Neural crest cell (in vitro differentiated cells): ENCODE results near the gene TFCP2. TPM values are rescaled to one million over a fixed set of nuclear protein-coding genes. Genes with fewer than 3 reads are reported as not detected.

ENCODE experiments used
- DNase-seq: peaks from one replicate; pipeline ENCODE4 v3.0.0; 2021; ENCODE audit warnings: low read depth, mixed read lengths, low spot score
- H3K27ac Mint-ChIP-seq: one replicate; pipeline ENCODE4 v1.8.0; 2021; ENCODE audit warnings: mild to moderate bottlenecking, mixed read lengths; ENCODE audit not compliant: unreplicated experiment
- H3K27me3 Mint-ChIP-seq: 2 replicates; pipeline ENCODE4 v1.8.0; 2021; ENCODE audit warnings: low read depth, mild to moderate bottlenecking, mixed read lengths
- H3K36me3 Mint-ChIP-seq: 2 replicates; pipeline ENCODE4 v1.8.0; 2021; ENCODE audit warnings: low read depth, mild to moderate bottlenecking, mixed read lengths
- H3K4me1 Mint-ChIP-seq: 2 replicates; pipeline ENCODE4 v1.8.0; 2021; ENCODE audit warnings: mixed read lengths
- H3K4me3 Mint-ChIP-seq: one replicate; pipeline ENCODE4 v1.8.0; 2021; ENCODE audit warnings: mild to moderate bottlenecking, mixed read lengths
- H3K9me3 Mint-ChIP-seq: 2 replicates; pipeline ENCODE4 v1.8.0; 2021; ENCODE audit warnings: mixed read lengths
- total RNA-seq: library from RNA; stranded (reverse); gene quantifications from 2 replicates; pipeline ENCODE4 v1.2.1, GENCODE V29; 2021
- TF ChIP-seq, protein P1 (sequence below): fragments of 200-600 bp; sonication (generic); conservative IDR thresholded peaks from 2 replicates; pipeline ENCODE4 v1.5.0; 2021; ENCODE audit warnings: antibody characterized with exemption, mild to moderate bottlenecking

TFCP2 gene
- total RNA-seq, 1 donor from 2014 or later: 28.8 TPM

DNA sequence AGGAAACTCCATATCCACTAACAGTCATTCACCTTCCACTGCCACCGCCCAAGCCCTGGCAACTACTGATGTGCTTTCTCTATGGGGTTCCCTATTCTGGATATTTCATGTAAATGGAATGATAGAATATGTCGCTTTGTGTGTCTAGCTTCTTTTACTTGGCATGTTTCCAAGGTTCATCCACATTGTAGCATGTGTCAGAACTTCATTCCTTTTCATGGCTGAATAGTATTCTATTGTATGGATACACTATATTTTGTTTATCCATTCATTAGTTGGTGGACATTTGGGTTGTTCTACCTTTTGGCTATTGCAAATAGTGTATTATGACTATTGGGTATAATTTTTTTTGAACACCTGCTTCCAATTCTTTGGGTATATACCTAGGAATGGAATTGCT is 36.3 kb upstream of the TFCP2 start:
- Mint-ChIP-seq H3K36me3 (no peaks in the 10 kb centered on the region), H3K4me3 (no peak overlapping the region), H3K27me3 (no peaks in the 10 kb centered on the region), H3K9me3 (no peaks in the 10 kb centered on the region), H3K27ac (no peak overlapping the region), H3K4me1 (peaks cover 7% of the 10 kb centered on the region)
- DNase-seq: no peak
- TF ChIP-seq, protein P1, sequence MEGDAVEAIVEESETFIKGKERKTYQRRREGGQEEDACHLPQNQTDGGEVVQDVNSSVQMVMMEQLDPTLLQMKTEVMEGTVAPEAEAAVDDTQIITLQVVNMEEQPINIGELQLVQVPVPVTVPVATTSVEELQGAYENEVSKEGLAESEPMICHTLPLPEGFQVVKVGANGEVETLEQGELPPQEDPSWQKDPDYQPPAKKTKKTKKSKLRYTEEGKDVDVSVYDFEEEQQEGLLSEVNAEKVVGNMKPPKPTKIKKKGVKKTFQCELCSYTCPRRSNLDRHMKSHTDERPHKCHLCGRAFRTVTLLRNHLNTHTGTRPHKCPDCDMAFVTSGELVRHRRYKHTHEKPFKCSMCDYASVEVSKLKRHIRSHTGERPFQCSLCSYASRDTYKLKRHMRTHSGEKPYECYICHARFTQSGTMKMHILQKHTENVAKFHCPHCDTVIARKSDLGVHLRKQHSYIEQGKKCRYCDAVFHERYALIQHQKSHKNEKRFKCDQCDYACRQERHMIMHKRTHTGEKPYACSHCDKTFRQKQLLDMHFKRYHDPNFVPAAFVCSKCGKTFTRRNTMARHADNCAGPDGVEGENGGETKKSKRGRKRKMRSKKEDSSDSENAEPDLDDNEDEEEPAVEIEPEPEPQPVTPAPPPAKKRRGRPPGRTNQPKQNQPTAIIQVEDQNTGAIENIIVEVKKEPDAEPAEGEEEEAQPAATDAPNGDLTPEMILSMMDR: no peak

DNA sequence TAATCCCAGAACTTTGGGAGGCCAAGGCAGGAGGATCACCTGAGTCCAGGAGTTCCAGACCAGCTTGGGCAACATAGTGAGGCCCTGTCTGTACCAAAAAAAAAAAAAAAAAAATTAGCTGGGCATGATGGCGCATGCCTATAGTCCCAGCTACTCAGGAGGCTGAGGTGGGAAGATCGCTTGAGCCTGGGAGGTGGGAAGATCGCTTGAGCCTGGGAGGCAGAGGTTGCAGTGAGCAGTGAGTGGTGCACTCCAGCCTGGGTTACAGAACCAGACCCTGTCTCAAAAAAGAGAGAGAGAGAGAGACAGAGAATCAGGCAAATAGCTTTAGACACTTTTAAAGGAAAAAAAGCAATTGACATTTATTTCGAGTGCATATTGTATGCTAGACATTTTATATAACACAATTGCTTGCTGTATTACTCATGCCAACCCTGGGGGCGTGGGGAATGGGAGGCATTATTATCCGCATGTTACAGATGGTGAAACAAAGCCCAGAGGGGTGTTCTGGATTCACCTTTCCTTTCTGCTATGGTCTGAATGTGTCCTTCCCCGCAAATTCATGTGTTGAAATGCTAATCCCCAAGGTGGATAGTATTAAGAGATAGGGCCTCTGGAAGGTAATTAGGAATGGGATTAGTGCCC is 35.2 kb upstream of the TFCP2 start:
- no peaks in the 10 kb centered on the region for H3K36me3 Mint-ChIP-seq
- no peak overlapping the region for H3K27ac Mint-ChIP-seq
- H3K9me3 Mint-ChIP-seq: no peaks in the 10 kb centered on the region
- peaks cover 7% of the 10 kb centered on the region for H3K4me1 Mint-ChIP-seq
- no peaks in the 10 kb centered on the region for H3K27me3 Mint-ChIP-seq
- no peak for DNase-seq
- H3K4me3 Mint-ChIP-seq: no peak overlapping the region
- TF ChIP-seq, protein P1: no peak

DNA sequence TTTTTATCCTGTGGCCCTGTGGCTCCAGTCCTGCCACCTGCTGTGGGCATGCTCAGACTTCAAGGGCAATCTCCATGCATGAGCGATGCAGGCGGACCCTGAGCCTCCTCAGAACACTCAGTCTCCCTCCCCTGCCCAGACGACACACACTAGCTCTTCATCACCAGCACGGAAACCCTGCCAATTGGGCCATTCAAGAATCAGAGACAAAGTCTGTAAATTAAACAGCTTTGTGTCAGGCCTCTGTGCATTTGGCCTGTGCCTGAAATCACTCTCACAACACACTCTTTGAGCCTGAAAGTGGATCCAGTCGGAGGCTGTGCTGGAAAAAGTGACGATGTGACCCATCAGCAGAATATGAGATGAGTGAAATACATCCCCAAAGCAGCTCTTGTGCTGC is 32.4 kb upstream of the TFCP2 start:
- H3K4me3 Mint-ChIP-seq: no peak overlapping the region
- TF ChIP-seq, protein P1: no peak
- no peaks in the 10 kb centered on the region for H3K36me3 Mint-ChIP-seq
- DNase-seq: no peak
- H3K27ac Mint-ChIP-seq: peak overlapping the region; percentile 57
- no peaks in the 10 kb centered on the region for H3K9me3 Mint-ChIP-seq
- H3K27me3 Mint-ChIP-seq: no peaks in the 10 kb centered on the region
- H3K4me1 Mint-ChIP-seq: no peaks in the 10 kb centered on the region

DNA sequence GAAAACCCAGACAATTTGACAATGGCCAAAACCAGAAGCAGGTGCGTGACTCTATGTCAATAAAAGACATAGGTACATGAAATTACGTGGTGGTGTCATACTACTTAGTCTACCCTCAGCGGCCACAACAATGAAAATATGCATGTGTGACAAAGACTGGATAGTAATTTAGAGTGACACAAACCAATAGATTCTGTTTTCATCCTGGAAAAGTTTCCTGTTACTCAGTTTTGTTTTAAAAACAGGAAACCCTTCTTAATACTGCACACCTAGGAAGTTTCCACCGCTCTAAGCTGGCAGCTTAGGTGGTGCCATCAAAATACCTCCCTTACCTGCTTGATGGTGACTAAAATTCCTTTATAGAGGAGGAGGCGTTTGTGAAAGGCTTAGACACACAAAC is 29.8 kb upstream of the TFCP2 start:
- TF ChIP-seq, protein P1: no peak

DNA sequence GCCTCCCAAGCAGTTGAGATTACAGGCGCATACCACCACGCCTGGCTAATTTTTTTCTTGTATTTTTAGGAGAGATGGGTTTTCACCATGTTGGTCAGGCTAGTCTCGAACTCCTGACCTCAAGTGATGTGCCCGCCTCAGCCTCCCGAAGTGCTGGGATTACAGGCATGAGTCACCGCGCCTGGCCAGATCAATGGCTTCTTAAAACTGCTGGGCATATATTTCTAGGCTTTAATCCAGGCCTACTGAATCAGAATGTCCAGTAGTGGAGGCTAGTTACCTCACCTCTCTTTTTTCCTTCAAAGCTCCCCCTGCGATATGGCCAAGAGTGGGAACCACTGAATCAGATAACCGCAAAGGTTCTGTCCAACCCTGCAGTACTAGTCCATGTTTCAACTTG is 27.9 kb upstream of the TFCP2 start:
- Mint-ChIP-seq H3K4me3 (no peak overlapping the region), H3K36me3 (no peaks in the 10 kb centered on the region), H3K9me3 (no peaks in the 10 kb centered on the region), H3K4me1 (no peaks in the 10 kb centered on the region), H3K27ac (no peak overlapping the region), H3K27me3 (no peaks in the 10 kb centered on the region)
- TF ChIP-seq, protein P1: no peak
- no peak for DNase-seq

More for the DNA sequence above, 29.8 kb upstream of the TFCP2 start:
- Mint-ChIP-seq H3K27ac (no peak overlapping the region), H3K36me3 (no peaks in the 10 kb centered on the region), H3K27me3 (no peaks in the 10 kb centered on the region), H3K4me3 (no peak overlapping the region), H3K4me1 (no peaks in the 10 kb centered on the region), H3K9me3 (no peaks in the 10 kb centered on the region)
- DNase-seq: no peak
